GM12878 (cell line): ENCODE measurements around the gene GGACT. TPM values are rescaled to one million over a fixed set of nuclear protein-coding genes. Genes with fewer than 3 reads are reported as not detected.

Source experiments
- ATAC-seq: fragments of 200-7000 bp; cut with Tn5 transposase; 3 replicates; pipeline ENCODE4 v1.9.1; 2020; ENCODE audit warnings: mild to moderate bottlenecking, moderate library complexity
- BruUV-seq: library from RNA; stranded (reverse); fragments of 400-500 nt; replicated peaks from 2 replicates; lab custom pipeline; 2021; lab: Mats Ljungman, UMichigan
- CTCF ChIA-PET: fragments of 300-600 bp; sonication (Branson Sonifier 250); formaldehyde crosslinking; extraction: SDS; loops from one replicate; lab custom pipeline; 2021; ENCODE audit warnings: inconsistent platforms; lab: Yijun Ruan, JAX
- POLR2A ChIA-PET: fragments of 350-600 bp; formaldehyde crosslinking; extraction: SDS; loops from one replicate; lab custom pipeline; 2021; ENCODE audit warnings: inconsistent platforms; lab: Charles Lee
- RAD21 ChIA-PET: fragments of 300-600 bp; sonication (Branson Sonifier 250); formaldehyde crosslinking; loops from one replicate; lab custom pipeline; 2023; ENCODE audit warnings: antibody characterized with exemption; ENCODE audit not compliant: unreplicated experiment; lab: Charles Lee
- SMC1A ChIA-PET: fragments of 300-600 bp; sonication (Branson Sonifier 250); formaldehyde crosslinking; loops from one replicate; lab custom pipeline; 2023; ENCODE audit not compliant: unreplicated experiment, uncharacterized antibody; lab: Charles Lee
- DNase-seq: peaks from one replicate; pipeline ENCODE4 v3.0.0-alpha.2; 2011; ENCODE audit warnings: low read depth, low spot score
- FAIRE-seq: peaks from 3 replicates; lab custom pipeline; 2011; peaks lifted over from hg19 to GRCh38; lab: Jason Lieb, UNC
- H2AFZ ChIP-seq: 2 replicates; pipeline ENCODE4 v1.6.0; 2011; ENCODE audit warnings: low read depth, low read length, control low read depth; ENCODE audit not compliant: control insufficient read depth
- H3K27ac ChIP-seq: 2 replicates; pipeline ENCODE4 v1.5.1; 2011; ENCODE audit warnings: control low read depth; ENCODE audit not compliant: control insufficient read depth, insufficient read depth
- H3K27me3 ChIP-seq, 2 experiments: replicated peaks in 1 of 2; 2 replicates each; pipeline versions ENCODE4 v1.6.0 to v1.6.1; 2011; ENCODE audit warnings: low read length in 1 of 2; ENCODE audit not compliant: control insufficient read depth in 2 of 2, insufficient read depth in 2 of 2
- H3K36me3 ChIP-seq, 2 experiments: 2 replicates each; pipeline ENCODE4 v1.5.1; 2011; ENCODE audit warnings: low read length in 1 of 2; ENCODE audit not compliant: control insufficient read depth in 2 of 2, insufficient read depth in 2 of 2
- H3K4me1 ChIP-seq: 2 replicates; pipeline ENCODE4 v1.6.1; 2011; ENCODE audit warnings: mild to moderate bottlenecking, low read length, moderate library complexity, mixed read lengths; ENCODE audit not compliant: control insufficient read depth, insufficient read depth
- H3K4me2 ChIP-seq: 2 replicates; pipeline ENCODE4 v1.6.0; 2011; ENCODE audit warnings: control low read depth; ENCODE audit not compliant: control insufficient read depth, insufficient read depth
- H3K4me3 ChIP-seq: fragments of 200-600 bp; sonication (generic); 2 replicates; pipeline ENCODE4 v1.5.1; 2016
- H3K79me2 ChIP-seq: 2 replicates; pipeline ENCODE4 v1.6.0; 2011; ENCODE audit warnings: low read length; ENCODE audit not compliant: control insufficient read depth, insufficient read depth
- H3K9ac ChIP-seq: 2 replicates; pipeline ENCODE4 v1.8.0; 2011; ENCODE audit warnings: low read length, control low read depth, mixed read lengths; ENCODE audit not compliant: control insufficient read depth, insufficient read depth
- H3K9me3 ChIP-seq: replicated peaks from 3 replicates; pipeline ENCODE4 v1.5.1; 2011; ENCODE audit warnings: mild to moderate bottlenecking, low read length; ENCODE audit not compliant: control insufficient read depth, insufficient read depth
- H4K20me1 ChIP-seq: 2 replicates; pipeline ENCODE4 v1.6.0; 2011; ENCODE audit not compliant: control insufficient read depth, insufficient read depth
- BCL11A ChIP-seq: IDR thresholded peaks from 2 replicates; pipeline ENCODE4 v1.6.1; 2011; ENCODE audit warnings: low read depth, low read length
- CEBPB ChIP-seq, 2 experiments: fragments of 150-350 bp in 1 of 2; IDR thresholded peaks; 2 replicates each; pipeline ENCODE4 v1.6.1; 2012 to 2014; ENCODE audit warnings: low read depth in 2 of 2, low read length in 2 of 2, borderline replicate concordance in 1 of 2, inconsistent platforms in 1 of 2
- CHD2 ChIP-seq: IDR thresholded peaks from 2 replicates; pipeline ENCODE4 v1.6.1; 2011; ENCODE audit warnings: low read depth, low read length, improper control_type of control experiment, borderline replicate concordance
- CREB1 ChIP-seq: IDR thresholded peaks from 2 replicates; pipeline ENCODE4 v1.6.1; 2012; ENCODE audit warnings: low read depth, mild to moderate bottlenecking, inconsistent platforms
- CREM ChIP-seq: IDR thresholded peaks from 2 replicates; pipeline ENCODE4 v1.6.1; 2014; ENCODE audit warnings: antibody characterized with exemption, low read depth
- DPF2 ChIP-seq: fragments of 450-650 bp; IDR thresholded peaks from 2 replicates; pipeline ENCODE4 v1.6.1; 2017; ENCODE audit warnings: mild to moderate bottlenecking
- HDAC2 ChIP-seq: fragments of 200-600 bp; sonication (generic); IDR thresholded peaks from 2 replicates; pipeline ENCODE4 v1.6.1; 2017
- HDAC6 ChIP-seq: fragments of 200-600 bp; sonication (generic); IDR thresholded peaks from one replicate; pipeline ENCODE4 v1.8.0; 2017; ENCODE audit warnings: antibody characterized with exemption; ENCODE audit not compliant: unreplicated experiment
- IRF4 ChIP-seq: IDR thresholded peaks from 2 replicates; pipeline ENCODE4 v1.6.1; 2011; ENCODE audit warnings: low read depth, low read length
- NBN ChIP-seq: fragments of 450-650 bp; IDR thresholded peaks from 2 replicates; pipeline ENCODE4 v1.6.1; 2016
- NFIC ChIP-seq: IDR thresholded peaks from 2 replicates; pipeline ENCODE4 v1.6.1; 2012; ENCODE audit warnings: low read depth, mild to moderate bottlenecking, inconsistent platforms, low read length, moderate library complexity
- NR2F1 ChIP-seq: fragments of 450-650 bp; conservative IDR thresholded peaks from 2 replicates; pipeline ENCODE4 v1.6.1; 2017; ENCODE audit warnings: mild to moderate bottlenecking
- POLR2AphosphoS2 ChIP-seq: IDR thresholded peaks from 2 replicates; pipeline ENCODE4 v1.6.1; 2011; ENCODE audit warnings: low read depth, mild to moderate bottlenecking, low read length, improper control_type of control experiment, moderate library complexity
- RFX5 ChIP-seq: IDR thresholded peaks from 2 replicates; pipeline ENCODE4 v1.6.1; 2011; ENCODE audit warnings: low read depth, low read length, improper control_type of control experiment
- SMC3 ChIP-seq: IDR thresholded peaks from 2 replicates; pipeline ENCODE4 v1.6.1; 2011; ENCODE audit warnings: low read length, improper control_type of control experiment, borderline replicate concordance
- YBX1 ChIP-seq: fragments of 450-650 bp; IDR thresholded peaks from 2 replicates; pipeline ENCODE4 v1.6.1; 2016; ENCODE audit warnings: antibody characterized with exemption
- ZBTB40 ChIP-seq: fragments of 450-650 bp; IDR thresholded peaks from 2 replicates; pipeline ENCODE4 v1.6.1; 2016; ENCODE audit warnings: mild to moderate bottlenecking, moderate library complexity, borderline replicate concordance
- ZNF207 ChIP-seq: fragments of 450-650 bp; IDR thresholded peaks from 2 replicates; pipeline ENCODE4 v1.6.1; 2014; ENCODE audit warnings: antibody characterized with exemption, mild to moderate bottlenecking, borderline replicate concordance
- ZNF687 ChIP-seq: fragments of 450-650 bp; IDR thresholded peaks from 2 replicates; pipeline ENCODE4 v1.6.1; 2017; ENCODE audit warnings: mild to moderate bottlenecking, moderate library complexity
- WGBS: methylation state at CpG from one replicate; pipeline ENCODE4 v1.1.6; 2016; ENCODE audit warnings: low lambda C conversion rate; ENCODE audit not compliant: insufficient replicate concordance, insufficient coverage; ENCODE audit errors: missing lambda C conversion rate; 5-methylcytosine and 5-hydroxymethylcytosine counted together
- in situ Hi-C: fragments of 300-500 bp; cut with MboI; formaldehyde crosslinking; loops from 9 replicates; pipeline ENCODE4 v1.14.3; 2018; ENCODE audit warnings: mixed read lengths
- intact Hi-C: fragments of 100-400 bp; cut with micrococcal nuclease; formaldehyde crosslinking; loops from one replicate; pipeline ENCODE4 v1.14.2; 2022; ENCODE audit not compliant: unreplicated experiment
- polyA plus RNA-seq, 11 experiments: library from polyadenylated mRNA; depleted of rRNA in 4 of 11; unstranded in 6 of 11; stranded (reverse) in 5 of 11; fragments of >200 nt; fragmentation: Nextera tagmentation in 4 of 11; fragmentation: Illumina TruSeq in 1 of 11; extraction: Ambion mirVana in 4 of 11; extraction: Trizol in 1 of 11; gene quantifications; 1 replicate in 1 of 11; 2 replicates in 10 of 11; pipeline versions ENCODE4 v1.2.1 to v1.2.3, GENCODE V29; 2011 to 2016; ENCODE audit warnings: inconsistent platforms in 2 of 11, missing spikeins in 2 of 11, low read depth in 1 of 11
- total RNA-seq, 4 experiments: library from RNA; depleted of rRNA in 3 of 4; stranded (reverse); fragments of >200 nt in 3 of 4; fragmentation: Illumina TruSeq in 1 of 4; extraction: Trizol in 1 of 4; gene quantifications; 2 replicates each; pipeline versions ENCODE4 v1.2.1 to v1.2.3, GENCODE V29; 2013 to 2021

GGACT gene
- total and polyA plus RNA-seq, 10 of the 15 experiments (the other 5 are each of a cell fraction or from before 2014, with no cell fraction given): 0.61 to 8.8 (median 4.2) TPM

GRCh38 chr13:100573121-100573520, 15.5 kb downstream of the GGACT start (continued):
- TF ChIP-seq ZBTB40 (no peak), HDAC6 (no peak), CEBPB (IDR thresholded peaks at IDR 0.05; ENCODE audit: borderline replicate concordance in 1 of 2, low read depth in 2 of 2, low read length in 2 of 2) (no peak), RFX5 (no peak), HDAC2 (no peak), ZNF207 (no peak), CREM (peak; percentile 78), POLR2AphosphoS2 (no peak), CREB1 (peak; percentile 69), NR2F1 (no peak), SMC3 (peak; percentile 79), BCL11A (no peak)

- TF ChIP-seq YBX1: no peak
- TF ChIP-seq IRF4: no peak
- no peak for TF ChIP-seq ZNF687
- TF ChIP-seq NBN: no peak
- no peak for TF ChIP-seq DPF2
- TF ChIP-seq NFIC: no peak
- no peak for TF ChIP-seq CHD2
- ChIA-PET CTCF (no interaction called here), RAD21 (no interaction called here), SMC1A (no interaction called here), POLR2A (no interaction called here)
- H2AFZ ChIP-seq: no peak overlapping the region
- H3K27me3 ChIP-seq: no peaks in the 10 kb centered on the region
- in situ Hi-C loops (no loop called here), intact Hi-C loops (no loop called here)
- H4K20me1 ChIP-seq: no peaks in the 10 kb centered on the region
- no peak overlapping the region for H3K27ac ChIP-seq
- FAIRE-seq (no peak), DNase-seq (no peak), ATAC-seq (no peak)
- BruUV-seq: no TSS peak
- H3K36me3 ChIP-seq: no peaks in the 10 kb centered on the region
- no peaks in the 10 kb centered on the region for H3K4me1 ChIP-seq
- no peak overlapping the region for H3K4me2 ChIP-seq
- H3K79me2 ChIP-seq: no peaks in the 10 kb centered on the region
- H3K9ac ChIP-seq: no peak overlapping the region
- no peak overlapping the region for H3K4me3 ChIP-seq
- H3K9me3 ChIP-seq: no peaks in the 10 kb centered on the region
- WGBS: 75% methylated on average over 6 of the region's 6 CpGs
Measured at GRCh38 chr13:100566543-100566942, 22.0 kb downstream of the GGACT start.
